ENCODE data around the gene AKR1E2. TPM values are rescaled to one million over a fixed set of nuclear protein-coding genes. Genes with fewer than 3 reads are reported as not detected.
A peak's percentile ranks its signal among the peaks of the same experiment; 100 is the strongest.

The AKR1E2 gene
- total and polyA plus RNA-seq, 9 of the 15 experiments (the other 6 are each of a cell fraction or from before 2014, with no cell fraction given): 4.2 to 16.6 (median 9.8) TPM

DNA sequence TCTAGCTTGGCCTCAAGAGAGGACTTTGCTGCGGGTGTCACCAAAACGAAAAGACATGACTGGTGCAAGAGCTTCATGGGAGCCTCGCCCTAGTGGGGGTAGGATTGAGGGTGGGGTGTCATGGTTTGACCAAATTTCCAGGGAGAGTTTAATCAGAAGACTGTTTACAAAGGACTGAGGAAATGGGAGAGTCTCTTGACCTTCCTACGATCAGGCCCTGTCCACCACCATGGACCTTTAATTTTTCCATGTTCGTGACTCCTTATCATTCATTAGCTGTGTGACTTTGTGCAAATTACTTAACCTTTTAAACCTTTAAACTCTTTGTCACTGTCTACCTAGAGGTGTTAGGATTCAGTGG is 23.0 kb downstream of the AKR1E2 start:
- 21% methylated on average over 5 of the region's 5 CpGs for WGBS (ENCODE audit: insufficient coverage, low coverage, missing lambda C conversion rate)
- ChIA-PET POLR2A (interaction anchor here (0.6 to 3.2 kb wide), 8 partner anchors 9 to 631 kb away, joined by 3 to 22 read pairs (median 4); partner anchors contain the start of genes AKR1E2 and NET1), CTCF (ENCODE audit: low intra/inter-chr PET ratio) (interaction anchor here (0.6 to 3.3 kb wide), 17 partner anchors 33 to 1202 kb away, joined by 3 to 38 read pairs (median 4); partner anchors contain the start of gene AKR1C3)
- Histone ChIP-seq H2AFZ (ENCODE audit: low read depth, low read length) (peak overlapping the region; percentile 81), H4K20me1 (replicated peaks; ENCODE audit: control insufficient read depth, insufficient read depth, low read length) (no peaks in the 10 kb centered on the region), H3K4me1 (replicated peaks in 1 of 2; ENCODE audit: control insufficient read depth in 2 of 2, insufficient read depth in 2 of 2, low read length in 2 of 2) (peaks cover 14 to 34% of the 10 kb centered on the region in 2 experiments), H3K9me3 (replicated peaks; ENCODE audit: control insufficient read depth, insufficient read depth, low read depth, low read length) (no peaks in the 10 kb centered on the region; the same call in 1 of the 2 replicates), H3K4me2 (ENCODE audit: insufficient read depth, low read length) (peak overlapping the region; percentile 85), H3K27me3 (ENCODE audit: control insufficient read depth in 2 of 2, insufficient read depth in 2 of 2, low read length in 2 of 2) (no peaks in the 10 kb centered on the region), H3K9ac (ENCODE audit: insufficient read depth in 1 of 2, low read depth in 2 of 2, low read length in 2 of 2) (peak overlapping the region in 1 of 2 experiments; percentile 70; a peak in 3 of 4 replicates), H3K36me3 (ENCODE audit: control insufficient read depth, insufficient read depth, low read length) (peaks cover 14% of the 10 kb centered on the region), H3K27ac (ENCODE audit: extremely low read depth, low read depth, low read length) (peak overlapping the region; percentile 96), H3K79me2 (ENCODE audit: control insufficient read depth, insufficient read depth, low read length) (no peaks in the 10 kb centered on the region), H3K4me3 (no peak overlapping the region), H3K9me1 (ENCODE audit: control insufficient read depth, insufficient read depth, low read length) (no peaks in the 10 kb centered on the region)
- DNase-seq (ENCODE audit: extremely low read depth in 1 of 4, low spot score in 3 of 4) (no peak), FAIRE-seq (no peak), ATAC-seq (peak; percentile 3)
- intact Hi-C loops (cut with micrococcal nuclease) (loop anchor here (1.0 to 10.0 kb wide), 6 partner anchors 94 to 586 kb away; partner anchors contain the start of gene AKR1C3), in situ Hi-C loops (cut with MboI) (loop anchor here (5.0 to 10.0 kb wide), 2 partner anchors 133 to 436 kb away; no protein-coding TSS in a partner anchor)
- BruUV-seq (replicated peaks): no TSS peak
- TF ChIP-seq C11orf30 (IDR thresholded peaks at IDR 0.05; ENCODE audit: low read depth) (no peak), TRIM28 (IDR thresholded peaks at IDR 0.05) (no peak), SMAD1 (IDR thresholded peaks at IDR 0.05; ENCODE audit: low read depth, low read length, partially characterized antibody) (no peak), ZNF77 (CRISPR knock-in tag; IDR thresholded peaks at IDR 0.05) (no peak), ADNP (tag; IDR thresholded peaks at IDR 0.05) (peak; percentile 55; the same call in 1 of the 2 replicates), ZNF197 (CRISPR knock-in tag; IDR thresholded peaks at IDR 0.05; ENCODE audit: low read depth) (no peak), NFYB (IDR thresholded peaks at IDR 0.05; ENCODE audit: extremely low read depth, insufficient read length) (no peak), ZNF699 (CRISPR knock-in tag; IDR thresholded peaks at IDR 0.05; ENCODE audit: insufficient replicate concordance) (no peak), SMARCC2 (IDR thresholded peaks at IDR 0.05; ENCODE audit: low read depth) (no peak), ZBTB17 (CRISPR knock-in tag; IDR thresholded peaks at IDR 0.05) (no peak), NR2C2 (CRISPR knock-in tag; IDR thresholded peaks at IDR 0.05) (no peak), NR2C2 (tag; IDR thresholded peaks at IDR 0.05) (0 out of 2 replicates have a peak, but pooled peaks have one; percentile 13)
- TF ChIP-seq, protein P1, sequence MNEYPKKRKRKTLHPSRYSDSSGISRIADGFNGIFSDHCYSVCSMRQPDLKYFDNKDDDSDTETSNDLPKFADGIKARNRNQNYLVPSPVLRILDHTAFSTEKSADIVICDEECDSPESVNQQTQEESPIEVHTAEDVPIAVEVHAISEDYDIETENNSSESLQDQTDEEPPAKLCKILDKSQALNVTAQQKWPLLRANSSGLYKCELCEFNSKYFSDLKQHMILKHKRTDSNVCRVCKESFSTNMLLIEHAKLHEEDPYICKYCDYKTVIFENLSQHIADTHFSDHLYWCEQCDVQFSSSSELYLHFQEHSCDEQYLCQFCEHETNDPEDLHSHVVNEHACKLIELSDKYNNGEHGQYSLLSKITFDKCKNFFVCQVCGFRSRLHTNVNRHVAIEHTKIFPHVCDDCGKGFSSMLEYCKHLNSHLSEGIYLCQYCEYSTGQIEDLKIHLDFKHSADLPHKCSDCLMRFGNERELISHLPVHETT (CRISPR knock-in tag; conservative IDR thresholded peaks at IDR 0.05 in 1 of 2, IDR thresholded peaks at IDR 0.05 in 1 of 2): peak in 1 of 2 experiments; percentile 61; a peak in 1 of 4 replicates
- TF ChIP-seq, protein P2, sequence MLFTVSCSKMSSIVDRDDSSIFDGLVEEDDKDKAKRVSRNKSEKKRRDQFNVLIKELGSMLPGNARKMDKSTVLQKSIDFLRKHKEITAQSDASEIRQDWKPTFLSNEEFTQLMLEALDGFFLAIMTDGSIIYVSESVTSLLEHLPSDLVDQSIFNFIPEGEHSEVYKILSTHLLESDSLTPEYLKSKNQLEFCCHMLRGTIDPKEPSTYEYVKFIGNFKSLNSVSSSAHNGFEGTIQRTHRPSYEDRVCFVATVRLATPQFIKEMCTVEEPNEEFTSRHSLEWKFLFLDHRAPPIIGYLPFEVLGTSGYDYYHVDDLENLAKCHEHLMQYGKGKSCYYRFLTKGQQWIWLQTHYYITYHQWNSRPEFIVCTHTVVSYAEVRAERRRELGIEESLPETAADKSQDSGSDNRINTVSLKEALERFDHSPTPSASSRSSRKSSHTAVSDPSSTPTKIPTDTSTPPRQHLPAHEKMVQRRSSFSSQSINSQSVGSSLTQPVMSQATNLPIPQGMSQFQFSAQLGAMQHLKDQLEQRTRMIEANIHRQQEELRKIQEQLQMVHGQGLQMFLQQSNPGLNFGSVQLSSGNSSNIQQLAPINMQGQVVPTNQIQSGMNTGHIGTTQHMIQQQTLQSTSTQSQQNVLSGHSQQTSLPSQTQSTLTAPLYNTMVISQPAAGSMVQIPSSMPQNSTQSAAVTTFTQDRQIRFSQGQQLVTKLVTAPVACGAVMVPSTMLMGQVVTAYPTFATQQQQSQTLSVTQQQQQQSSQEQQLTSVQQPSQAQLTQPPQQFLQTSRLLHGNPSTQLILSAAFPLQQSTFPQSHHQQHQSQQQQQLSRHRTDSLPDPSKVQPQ (CRISPR knock-in tag; IDR thresholded peaks at IDR 0.05; ENCODE audit: borderline replicate concordance): no peak
- TF ChIP-seq, protein P3, sequence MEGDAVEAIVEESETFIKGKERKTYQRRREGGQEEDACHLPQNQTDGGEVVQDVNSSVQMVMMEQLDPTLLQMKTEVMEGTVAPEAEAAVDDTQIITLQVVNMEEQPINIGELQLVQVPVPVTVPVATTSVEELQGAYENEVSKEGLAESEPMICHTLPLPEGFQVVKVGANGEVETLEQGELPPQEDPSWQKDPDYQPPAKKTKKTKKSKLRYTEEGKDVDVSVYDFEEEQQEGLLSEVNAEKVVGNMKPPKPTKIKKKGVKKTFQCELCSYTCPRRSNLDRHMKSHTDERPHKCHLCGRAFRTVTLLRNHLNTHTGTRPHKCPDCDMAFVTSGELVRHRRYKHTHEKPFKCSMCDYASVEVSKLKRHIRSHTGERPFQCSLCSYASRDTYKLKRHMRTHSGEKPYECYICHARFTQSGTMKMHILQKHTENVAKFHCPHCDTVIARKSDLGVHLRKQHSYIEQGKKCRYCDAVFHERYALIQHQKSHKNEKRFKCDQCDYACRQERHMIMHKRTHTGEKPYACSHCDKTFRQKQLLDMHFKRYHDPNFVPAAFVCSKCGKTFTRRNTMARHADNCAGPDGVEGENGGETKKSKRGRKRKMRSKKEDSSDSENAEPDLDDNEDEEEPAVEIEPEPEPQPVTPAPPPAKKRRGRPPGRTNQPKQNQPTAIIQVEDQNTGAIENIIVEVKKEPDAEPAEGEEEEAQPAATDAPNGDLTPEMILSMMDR (IDR thresholded peaks at IDR 0.05 in 2 of 3, conservative IDR thresholded peaks at IDR 0.05 in 1 of 3; ENCODE audit: insufficient read depth in 2 of 3, low read depth in 1 of 3, low read length in 3 of 3): 0 out of 6 replicates have a peak, but pooled peaks of 1 of the 3 experiments have one; percentile 2
